COR-L47 (cell line): ENCODE results near the gene RGS1.

Experiments
- DNase-seq: peaks from one replicate; lab custom pipeline; 2025; lab: John Stamatoyannopoulos, UW

Gene RGS1

GRCh38 chr1:192626366-192627179 is 51.0 kb downstream of the RGS1 start:
- DNase-seq: no peak

GRCh38 chr1:192627901-192628300 is 52.3 kb downstream of the RGS1 start:
- no peak for DNase-seq

- DNase-seq: no peak
Measured at GRCh38 chr1:192628396-192629057, 53.0 kb downstream of the RGS1 start.

- no peak for DNase-seq
Measured at GRCh38 chr1:192629612-192630011, 54.0 kb downstream of the RGS1 start.
